Fibroblast of lung (primary cell): ENCODE data around the gene MAGI2. TPM values are rescaled to one million over a fixed set of nuclear protein-coding genes. Genes with fewer than 3 reads are reported as not detected.
A peak's percentile ranks its signal among the peaks of the same experiment; 100 is the strongest.

Experiments used
- DNase-seq, 2 donors: peaks; one replicate each; pipeline versions ENCODE4 v3.0.0 to v3.0.0-alpha.2; 2010; ENCODE audit warnings: low read depth in 2 of 2
- H2AFZ ChIP-seq: 2 replicates; pipeline ENCODE4 v1.5.1; 2012; ENCODE audit warnings: low read length, control low read depth, inconsistent platforms
- H3K27ac ChIP-seq: 2 replicates; pipeline ENCODE4 v1.5.1; 2011; ENCODE audit warnings: low read length, control low read depth; ENCODE audit not compliant: insufficient read depth
- H3K27me3 ChIP-seq: 2 replicates; pipeline ENCODE4 v1.5.1; 2011; ENCODE audit warnings: mild to moderate bottlenecking, low read length; ENCODE audit not compliant: control insufficient read depth, insufficient read depth
- H3K36me3 ChIP-seq: 2 replicates; pipeline ENCODE4 v1.5.1; 2011; ENCODE audit warnings: low read length; ENCODE audit not compliant: control insufficient read depth, insufficient read depth
- H3K4me1 ChIP-seq: 2 replicates; pipeline ENCODE4 v1.5.1; 2011; ENCODE audit warnings: low read length; ENCODE audit not compliant: control insufficient read depth, insufficient read depth; ENCODE audit errors: extremely low read depth
- H3K4me2 ChIP-seq: 2 replicates; pipeline ENCODE4 v1.5.1; 2011; ENCODE audit warnings: low read length, control low read depth; ENCODE audit not compliant: insufficient read depth; ENCODE audit errors: extremely low read depth
- H3K4me3 ChIP-seq, 4 experiments: fragments of 200-600 bp in 1 of 4; sonication (generic) in 1 of 4; replicated peaks in 1 of 4; 2 replicates each; pipeline ENCODE4 v1.5.1; 2011 to 2016; ENCODE audit warnings: low read length in 4 of 4, low read depth in 3 of 4, mild to moderate bottlenecking in 3 of 4, control low read depth in 2 of 4, inconsistent platforms in 1 of 4, mixed read lengths in 1 of 4; ENCODE audit not compliant: insufficient read depth in 1 of 4; ENCODE audit errors: control extremely low read depth in 1 of 4
- H3K79me2 ChIP-seq: 2 replicates; pipeline ENCODE4 v1.5.1; 2012; ENCODE audit warnings: mild to moderate bottlenecking, low read length, inconsistent platforms; ENCODE audit not compliant: control insufficient read depth, insufficient read depth
- H3K9ac ChIP-seq: 2 replicates; pipeline ENCODE4 v1.5.1; 2011; ENCODE audit warnings: mild to moderate bottlenecking, low read length, control low read depth; ENCODE audit not compliant: insufficient read depth
- H3K9me3 ChIP-seq: 2 replicates; pipeline ENCODE4 v1.5.1; 2012; ENCODE audit warnings: low read depth, low read length; ENCODE audit not compliant: control insufficient read depth, insufficient read depth
- H4K20me1 ChIP-seq: 2 replicates; pipeline ENCODE4 v1.5.1; 2011; ENCODE audit warnings: low read length; ENCODE audit not compliant: control insufficient read depth, insufficient read depth; ENCODE audit errors: extremely low read depth
- CTCF ChIP-seq, 2 donors: IDR thresholded peaks in 1 of 2; conservative IDR thresholded peaks in 1 of 2; 1 replicate in 1 of 2; 2 replicates in 1 of 2; pipeline ENCODE4 v1.5.1; 2011 to 2012; ENCODE audit warnings: low read length in 2 of 2, control low read depth in 1 of 2, inconsistent platforms in 1 of 2, low read depth in 1 of 2, mild to moderate bottlenecking in 1 of 2
- EZH2 ChIP-seq: IDR thresholded peaks from 2 replicates; pipeline ENCODE4 v1.5.1; 2012; ENCODE audit warnings: low read length, control low read depth, mild to moderate bottlenecking; ENCODE audit errors: missing control alignments
- polyA plus RNA-seq, 2 donors: library from polyadenylated mRNA; depleted of rRNA in 1 of 2; stranded (reverse) in 1 of 2; unstranded in 1 of 2; fragments of >200 nt; gene quantifications; 2 replicates each; pipeline ENCODE4 v1.2.1, GENCODE V29; 2011 to 2012; ENCODE audit warnings: missing spikeins in 1 of 2
- total RNA-seq: library from RNA; depleted of rRNA; stranded (reverse); fragments of >200 nt; gene quantifications from 2 replicates; pipeline ENCODE4 v1.2.1, GENCODE V29; 2014

The MAGI2 gene
- total and polyA plus RNA-seq, 2 donors (not counting 1 experiment from before 2014, with no cell fraction given): 1.8 to 17.0 TPM

DNA sequence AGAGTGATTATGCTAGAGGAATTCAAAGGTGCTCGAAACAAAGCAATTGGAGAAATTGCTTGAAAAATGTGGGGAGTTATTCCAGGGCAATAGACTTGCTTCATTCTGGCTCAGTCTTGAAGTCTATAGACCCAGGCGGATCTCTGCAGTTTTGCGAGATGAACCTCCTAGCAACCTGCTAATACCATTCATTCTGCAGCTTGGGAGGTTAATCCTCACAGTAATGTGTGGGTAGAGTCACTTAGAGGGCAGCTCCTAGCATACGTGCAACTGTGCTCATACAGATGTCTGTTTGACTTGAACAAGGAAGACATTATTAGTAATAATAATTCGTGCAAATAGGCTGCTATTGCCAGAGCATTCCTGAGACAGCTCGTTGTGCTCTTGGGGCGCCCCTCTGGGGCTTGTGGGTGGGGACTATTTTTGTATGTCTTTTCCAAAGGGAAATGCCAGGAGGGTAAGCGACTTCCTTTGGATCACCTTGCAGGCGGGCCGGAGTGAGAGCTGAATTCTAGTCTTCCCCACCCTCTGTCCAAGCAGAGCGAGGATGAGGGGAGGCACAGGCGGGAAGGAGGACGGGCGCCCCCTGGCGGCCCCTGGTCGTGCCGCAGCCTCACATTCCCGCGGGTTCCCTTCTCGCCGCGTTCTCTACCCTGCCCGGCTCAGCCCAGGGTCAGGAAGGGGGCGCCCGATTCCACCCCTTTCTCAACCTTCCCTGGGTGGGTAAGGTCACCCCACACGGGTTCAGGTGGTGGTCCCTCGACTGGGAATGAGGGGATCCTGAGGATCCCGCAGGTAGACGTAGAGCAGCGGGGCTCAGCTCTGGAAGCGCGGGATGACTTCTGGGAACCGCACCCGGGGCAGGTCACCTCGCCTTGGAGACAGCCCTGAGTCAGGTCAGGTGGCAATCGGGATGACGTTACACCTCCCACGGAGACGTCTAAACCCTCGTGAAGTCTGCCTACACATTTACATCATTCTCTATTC is 1413.4 kb downstream of the MAGI2 start:
- DNase-seq: peak in 1 of 2 donors; percentile 11
- H3K4me3 ChIP-seq: no peak overlapping the region
- no peaks in the 10 kb centered on the region for H4K20me1 ChIP-seq
- no peaks in the 10 kb centered on the region for H3K36me3 ChIP-seq
- H3K9ac ChIP-seq: no peak overlapping the region
- no peak overlapping the region for H3K4me2 ChIP-seq
- H3K79me2 ChIP-seq: no peaks in the 10 kb centered on the region
- TF ChIP-seq EZH2: no peak
- TF ChIP-seq CTCF (conservative IDR thresholded peaks at IDR 0.05 in 1 of 2, IDR thresholded peaks at IDR 0.05 in 1 of 2; ENCODE audit: low read depth in 1 of 2, low read length in 2 of 2): peak; percentile 50 to 60
- H2AFZ ChIP-seq: no peak overlapping the region
- H3K27ac ChIP-seq: no peak overlapping the region
- H3K4me1 ChIP-seq: no peaks in the 10 kb centered on the region
- no peaks in the 10 kb centered on the region for H3K9me3 ChIP-seq
- no peaks in the 10 kb centered on the region for H3K27me3 ChIP-seq

GRCh38 chr7:78038465-78039080 is 1414.9 kb downstream of the MAGI2 start:
- no peak for TF ChIP-seq CTCF (conservative IDR thresholded peaks at IDR 0.05 in 1 of 2, IDR thresholded peaks at IDR 0.05 in 1 of 2; ENCODE audit: low read depth in 1 of 2, low read length in 2 of 2)
- no peak for TF ChIP-seq EZH2
- Histone ChIP-seq H3K4me3 (no peak overlapping the region), H3K79me2 (no peaks in the 10 kb centered on the region), H3K4me2 (no peak overlapping the region), H3K27me3 (no peaks in the 10 kb centered on the region), H2AFZ (no peak overlapping the region), H3K36me3 (no peaks in the 10 kb centered on the region), H3K9ac (no peak overlapping the region), H3K9me3 (no peaks in the 10 kb centered on the region), H3K4me1 (no peaks in the 10 kb centered on the region), H3K27ac (no peak overlapping the region), H4K20me1 (no peaks in the 10 kb centered on the region)
- no peak for DNase-seq

GRCh38 chr7:78037603-78038002 is 1415.9 kb downstream of the MAGI2 start:
- TF ChIP-seq EZH2: no peak
- no peak for TF ChIP-seq CTCF (conservative IDR thresholded peaks at IDR 0.05 in 1 of 2, IDR thresholded peaks at IDR 0.05 in 1 of 2; ENCODE audit: low read depth in 1 of 2, low read length in 2 of 2)
- H3K9ac ChIP-seq: no peak overlapping the region
- no peaks in the 10 kb centered on the region for H3K79me2 ChIP-seq
- H3K27me3 ChIP-seq: peaks cover 3% of the 10 kb centered on the region
- H2AFZ ChIP-seq: no peak overlapping the region
- no peak for DNase-seq
- H3K36me3 ChIP-seq: no peaks in the 10 kb centered on the region
- H3K4me2 ChIP-seq: no peak overlapping the region
- H3K9me3 ChIP-seq: no peaks in the 10 kb centered on the region
- H3K4me1 ChIP-seq: no peaks in the 10 kb centered on the region
- H3K27ac ChIP-seq: no peak overlapping the region
- no peaks in the 10 kb centered on the region for H4K20me1 ChIP-seq
- no peak overlapping the region for H3K4me3 ChIP-seq
